ENCODE results near the gene FBXL7.

- TF ChIP-seq, protein P1, sequence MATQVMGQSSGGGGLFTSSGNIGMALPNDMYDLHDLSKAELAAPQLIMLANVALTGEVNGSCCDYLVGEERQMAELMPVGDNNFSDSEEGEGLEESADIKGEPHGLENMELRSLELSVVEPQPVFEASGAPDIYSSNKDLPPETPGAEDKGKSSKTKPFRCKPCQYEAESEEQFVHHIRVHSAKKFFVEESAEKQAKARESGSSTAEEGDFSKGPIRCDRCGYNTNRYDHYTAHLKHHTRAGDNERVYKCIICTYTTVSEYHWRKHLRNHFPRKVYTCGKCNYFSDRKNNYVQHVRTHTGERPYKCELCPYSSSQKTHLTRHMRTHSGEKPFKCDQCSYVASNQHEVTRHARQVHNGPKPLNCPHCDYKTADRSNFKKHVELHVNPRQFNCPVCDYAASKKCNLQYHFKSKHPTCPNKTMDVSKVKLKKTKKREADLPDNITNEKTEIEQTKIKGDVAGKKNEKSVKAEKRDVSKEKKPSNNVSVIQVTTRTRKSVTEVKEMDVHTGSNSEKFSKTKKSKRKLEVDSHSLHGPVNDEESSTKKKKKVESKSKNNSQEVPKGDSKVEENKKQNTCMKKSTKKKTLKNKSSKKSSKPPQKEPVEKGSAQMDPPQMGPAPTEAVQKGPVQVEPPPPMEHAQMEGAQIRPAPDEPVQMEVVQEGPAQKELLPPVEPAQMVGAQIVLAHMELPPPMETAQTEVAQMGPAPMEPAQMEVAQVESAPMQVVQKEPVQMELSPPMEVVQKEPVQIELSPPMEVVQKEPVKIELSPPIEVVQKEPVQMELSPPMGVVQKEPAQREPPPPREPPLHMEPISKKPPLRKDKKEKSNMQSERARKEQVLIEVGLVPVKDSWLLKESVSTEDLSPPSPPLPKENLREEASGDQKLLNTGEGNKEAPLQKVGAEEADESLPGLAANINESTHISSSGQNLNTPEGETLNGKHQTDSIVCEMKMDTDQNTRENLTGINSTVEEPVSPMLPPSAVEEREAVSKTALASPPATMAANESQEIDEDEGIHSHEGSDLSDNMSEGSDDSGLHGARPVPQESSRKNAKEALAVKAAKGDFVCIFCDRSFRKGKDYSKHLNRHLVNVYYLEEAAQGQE (IDR thresholded peaks at IDR 0.05; ENCODE audit: borderline replicate concordance): no peak
- TF ChIP-seq CTCF (IDR thresholded peaks at IDR 0.05; ENCODE audit: poor library complexity, severe bottlenecking): no peak
- TF ChIP-seq EP300 (conservative IDR thresholded peaks at IDR 0.05; ENCODE audit: poor library complexity, severe bottlenecking): peak; percentile 56
- TF ChIP-seq EZH2 (IDR thresholded peaks at IDR 0.05; ENCODE audit: borderline replicate concordance, insufficient read depth, low read length, poor library complexity, severe bottlenecking): no peak
Measured at GRCh38 chr5:15558681-15559080, 58.7 kb downstream of the FBXL7 start.
